HG03103 (cell line): ENCODE results near the gene SHE.
"Not testable (repeated sequence)": the region's sequence is repeated elsewhere in the genome, so short reads cannot be mapped to it uniquely, and the experiment has no call there.

Experiments
- ATAC-seq: cut with Tn5 transposase; IDR thresholded peaks from one replicate; pipeline ENCODE4 v1.9.1; 2021; ENCODE audit warnings: low read depth; ENCODE audit not compliant: unreplicated experiment

SHE gene

DNA sequence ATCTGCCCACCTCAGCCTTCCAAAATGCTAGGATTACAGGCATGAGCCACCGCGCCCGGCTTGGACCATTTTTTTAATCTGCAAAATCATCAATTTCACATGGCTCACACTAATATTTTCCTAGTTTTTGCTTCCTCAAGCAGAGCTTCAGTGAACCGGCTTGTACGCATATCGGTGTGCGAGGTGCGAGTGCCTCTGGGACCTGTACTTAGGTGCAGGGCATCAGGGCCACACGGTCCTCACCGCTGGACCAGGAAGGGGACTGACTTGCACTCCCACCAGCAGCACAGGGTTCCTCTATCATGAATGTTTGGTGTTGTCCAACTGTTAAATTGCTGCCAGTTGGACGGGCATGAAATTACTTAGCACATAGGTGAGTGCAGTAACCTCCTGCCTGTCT is 15.4 kb upstream of the SHE start:
- no peak for ATAC-seq

DNA sequence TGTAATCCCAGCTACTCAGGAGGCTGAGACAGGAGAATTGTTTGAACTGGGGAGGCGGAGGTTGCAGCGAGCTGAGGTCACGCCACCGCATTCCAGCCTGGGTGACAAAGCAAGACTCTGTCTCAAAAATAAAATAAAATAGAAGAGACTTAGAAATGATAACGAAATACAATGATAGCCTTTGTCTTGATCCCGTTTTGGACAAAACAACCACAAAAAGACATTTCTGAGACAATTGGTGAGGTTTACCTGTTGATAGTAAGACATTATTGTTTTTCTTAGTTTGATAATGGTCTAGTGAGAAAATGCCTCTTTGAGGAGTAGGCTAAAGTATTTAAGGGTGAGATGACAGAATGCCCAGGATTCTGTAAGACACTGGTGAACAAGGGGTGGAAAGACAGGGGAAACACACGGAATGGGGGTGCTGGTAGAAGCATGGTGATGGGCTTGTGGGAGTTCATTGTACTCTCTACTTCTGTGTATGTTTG is 11.9 kb upstream of the SHE start:
- no peak for ATAC-seq

DNA sequence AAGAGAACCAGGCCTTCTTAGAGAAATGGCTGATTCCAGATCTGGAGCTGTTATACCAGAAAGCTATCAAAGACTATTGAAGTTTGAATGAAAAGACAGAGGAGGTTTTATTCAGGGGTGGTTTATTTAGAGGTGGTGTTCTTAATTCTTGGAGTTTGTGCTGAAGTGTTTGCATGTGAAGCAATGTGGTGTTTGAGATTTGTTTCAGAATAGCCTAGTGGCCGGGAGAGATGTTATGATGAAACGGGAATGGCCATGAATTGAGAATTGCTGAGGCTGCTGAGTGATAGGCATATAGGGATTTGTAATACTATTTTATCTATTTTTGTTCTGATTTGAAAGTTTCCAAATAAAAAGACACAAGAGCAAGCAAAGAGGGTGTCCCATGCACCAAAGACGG is 10.5 kb upstream of the SHE start:
- no peak for ATAC-seq

DNA sequence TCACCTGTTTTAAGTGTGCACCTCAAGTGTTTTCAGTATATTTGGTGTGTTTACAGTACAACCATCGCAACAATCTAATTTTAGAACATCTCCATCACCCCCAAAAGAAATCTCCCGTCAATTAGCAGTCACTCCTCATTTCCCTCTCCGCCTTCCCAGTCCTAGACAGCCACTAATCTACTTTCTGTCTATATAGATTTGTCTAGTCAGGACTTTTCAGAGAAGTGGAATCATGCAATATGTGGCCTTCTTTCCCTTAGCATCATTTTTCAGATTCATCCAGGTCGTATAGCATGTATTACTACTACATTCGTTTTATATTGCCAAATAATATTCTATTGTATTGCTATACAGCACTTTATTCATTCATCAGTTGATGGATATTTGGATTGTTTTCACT is 1.7 kb upstream of the SHE start:
- ATAC-seq, result no peak

DNA sequence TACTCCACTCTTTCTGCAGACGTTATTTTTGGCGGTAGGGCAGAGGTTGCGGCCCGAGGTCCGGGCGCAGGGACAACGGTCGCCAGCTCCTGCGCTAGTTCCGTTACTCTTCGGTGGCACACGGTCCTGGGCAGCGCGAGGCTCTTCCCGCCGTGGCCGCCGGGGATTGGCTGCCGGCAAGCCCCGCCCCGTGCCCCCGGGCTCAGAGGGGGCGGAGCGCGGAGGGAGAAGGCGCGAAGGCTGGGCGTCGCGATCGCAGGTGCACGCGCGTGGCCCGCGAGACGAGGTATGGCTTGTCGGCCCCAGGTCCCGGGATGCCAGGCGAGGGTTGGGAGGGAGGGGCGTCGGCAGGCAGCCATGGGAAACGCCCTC is 518 bp upstream of the SHE start:
- ATAC-seq, result no peak

DNA sequence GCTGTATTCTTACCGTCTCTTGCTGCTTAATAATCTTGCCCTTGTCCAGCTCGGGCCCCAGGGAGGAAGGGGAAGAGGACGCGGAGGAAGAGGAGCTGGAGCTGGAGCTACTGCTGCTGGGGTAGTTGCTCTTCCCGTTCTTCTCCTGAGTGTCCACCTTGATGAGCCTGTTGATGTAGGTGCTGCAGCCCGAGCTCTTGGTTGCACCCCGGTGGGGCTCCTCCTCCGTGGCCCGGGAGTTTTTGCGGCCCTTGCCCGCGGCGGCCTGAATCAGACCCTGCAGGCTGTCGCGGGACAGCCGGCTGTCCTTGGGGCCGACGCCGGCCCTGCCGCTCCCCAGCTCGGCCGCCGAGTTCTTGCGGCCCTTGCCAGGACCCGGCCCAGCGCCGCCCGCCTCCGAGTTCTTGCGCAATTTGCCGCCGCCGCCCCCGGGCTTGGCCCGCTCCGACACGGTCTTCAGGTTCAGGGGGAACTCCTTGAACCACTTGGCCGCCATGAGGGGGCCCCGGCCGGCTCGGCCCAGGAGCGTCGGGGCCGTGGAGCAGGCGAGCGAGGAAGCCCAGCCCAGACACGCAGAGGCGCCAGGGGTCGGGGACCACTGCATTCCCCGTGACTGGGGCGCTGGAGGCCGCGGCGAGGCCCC is 668 bp downstream of the SHE start:
- ATAC-seq, result no peak

DNA sequence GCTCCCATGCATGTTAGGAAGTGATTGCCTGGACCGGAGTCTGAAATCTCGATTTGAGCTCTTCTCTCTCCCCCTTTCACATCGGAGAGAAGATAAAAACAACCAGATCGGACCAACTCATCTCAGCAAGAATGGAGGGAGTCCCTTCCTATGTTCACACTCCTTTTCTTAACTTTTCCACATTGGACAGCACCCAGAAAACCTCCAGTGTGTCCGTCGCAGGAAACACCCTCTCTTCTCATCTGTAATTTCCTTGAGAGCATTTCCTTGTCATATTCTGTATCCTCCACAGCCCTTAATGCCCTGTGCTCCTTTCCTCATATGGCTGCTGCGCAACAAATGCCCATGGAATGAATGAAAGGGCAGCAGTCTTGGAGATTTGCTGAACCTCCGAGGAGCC is 1.7 kb downstream of the SHE start:
- ATAC-seq, result no peak

DNA sequence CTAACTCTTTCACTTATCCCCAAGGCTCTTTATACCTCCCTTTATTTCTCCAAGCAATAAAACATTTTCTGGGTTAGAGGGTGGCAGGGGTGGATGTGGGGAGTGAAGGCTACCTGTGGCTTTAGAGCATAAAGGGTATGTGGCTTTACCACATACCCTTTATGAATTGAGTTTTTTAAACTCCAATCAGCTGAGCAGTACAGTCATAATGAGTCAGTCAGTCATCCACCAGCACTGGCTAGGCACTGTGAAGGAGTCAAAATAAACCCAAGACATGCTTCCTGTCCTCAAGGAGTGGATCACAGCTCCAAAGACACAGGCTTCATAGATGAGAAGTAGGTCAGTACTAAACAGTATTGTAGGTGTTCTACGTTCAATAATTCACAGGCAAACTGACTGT is 2.8 kb downstream of the SHE start:
- no peak for ATAC-seq

DNA sequence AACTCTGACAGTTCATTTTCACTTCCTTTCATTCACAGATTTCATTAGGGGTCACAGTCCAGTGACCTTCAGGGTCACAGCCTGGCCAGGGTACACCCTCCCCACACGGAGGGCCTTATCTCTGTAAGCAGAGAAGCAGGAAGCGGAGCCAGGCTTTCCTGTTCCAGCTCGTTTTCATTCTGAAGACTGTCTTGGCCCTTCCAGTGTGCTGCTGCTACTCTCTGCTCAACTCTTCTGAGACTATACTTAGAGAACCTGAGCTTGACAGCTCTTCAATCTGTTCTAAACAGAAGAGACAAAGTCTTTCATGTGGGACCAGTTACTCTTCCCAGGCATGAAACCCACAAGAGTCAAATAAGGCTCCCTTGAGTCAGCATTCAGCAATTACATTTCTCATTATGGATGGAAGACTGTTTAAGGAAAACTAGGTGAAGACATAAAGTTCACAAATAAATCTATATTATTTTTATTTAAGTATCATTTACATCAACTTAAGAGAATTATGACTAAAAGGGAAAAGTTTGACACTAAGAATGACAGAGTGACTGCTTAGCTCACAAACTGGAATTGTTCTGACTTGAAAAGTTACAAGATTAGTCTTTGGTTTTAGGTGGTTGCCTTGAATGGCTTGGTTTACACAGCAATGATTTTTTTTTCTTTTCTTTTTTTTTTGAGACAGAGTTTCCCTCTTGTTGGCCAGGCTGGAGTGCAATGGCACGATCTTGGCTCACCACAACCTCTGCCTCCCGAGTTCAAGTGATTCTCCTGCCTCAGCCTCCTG is 5.0 kb downstream of the SHE start:
- ATAC-seq, result no peak

DNA sequence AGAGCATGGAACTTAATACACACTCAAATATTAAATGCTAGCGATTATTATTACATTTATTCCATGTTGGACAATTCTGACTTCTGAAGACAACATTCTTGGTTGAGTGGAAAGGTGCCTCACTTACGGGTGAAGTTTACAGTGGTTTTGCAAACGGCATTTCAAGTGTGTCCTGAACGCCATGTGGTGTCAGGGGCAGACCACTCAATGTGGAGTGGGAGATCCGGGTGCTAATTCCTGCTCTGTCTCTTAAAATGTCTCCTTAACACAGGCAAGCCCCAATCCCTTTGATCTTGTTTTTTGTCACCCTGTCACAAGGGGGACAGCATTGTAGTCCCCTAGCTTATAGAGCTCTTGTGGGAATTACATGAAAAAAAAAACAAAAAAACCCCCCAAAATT is 5.8 kb downstream of the SHE start:
- no peak for ATAC-seq

DNA sequence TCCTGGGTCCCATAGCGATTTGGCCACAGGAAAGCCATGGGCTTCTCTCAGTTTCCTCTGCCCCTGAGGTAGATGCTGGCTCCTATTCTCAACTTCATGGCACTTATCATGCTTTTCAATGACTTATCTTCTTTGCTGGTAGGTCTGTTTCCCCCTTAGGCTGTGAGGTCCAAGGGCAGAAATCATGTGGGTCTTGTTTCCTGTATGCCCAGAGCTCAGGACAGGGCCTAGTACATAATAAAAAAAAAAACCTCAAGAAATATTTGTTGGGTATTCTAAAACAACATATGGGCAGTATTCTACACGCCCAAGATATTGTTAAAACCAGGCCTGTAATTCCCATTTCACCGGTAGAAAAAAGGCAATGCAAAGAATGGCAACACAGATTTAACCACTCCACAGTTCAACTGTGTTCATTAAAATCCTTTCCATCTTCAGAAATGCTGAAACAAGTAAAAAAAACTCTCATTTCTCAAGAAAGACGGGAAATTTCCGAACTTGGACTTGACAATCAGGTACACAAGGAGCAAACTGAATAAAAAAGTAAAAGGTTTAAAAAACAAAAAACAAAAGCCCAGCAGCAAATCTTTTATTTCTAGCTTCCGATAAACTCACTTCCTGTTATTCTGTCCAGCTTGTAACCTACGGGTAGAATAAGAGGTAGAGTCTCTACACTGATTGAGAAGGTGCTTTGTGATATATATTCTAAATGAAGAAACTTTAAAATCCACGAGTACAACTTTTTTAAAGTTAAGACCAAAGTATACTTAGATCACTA is 6.5 kb downstream of the SHE start:
- no peak for ATAC-seq

DNA sequence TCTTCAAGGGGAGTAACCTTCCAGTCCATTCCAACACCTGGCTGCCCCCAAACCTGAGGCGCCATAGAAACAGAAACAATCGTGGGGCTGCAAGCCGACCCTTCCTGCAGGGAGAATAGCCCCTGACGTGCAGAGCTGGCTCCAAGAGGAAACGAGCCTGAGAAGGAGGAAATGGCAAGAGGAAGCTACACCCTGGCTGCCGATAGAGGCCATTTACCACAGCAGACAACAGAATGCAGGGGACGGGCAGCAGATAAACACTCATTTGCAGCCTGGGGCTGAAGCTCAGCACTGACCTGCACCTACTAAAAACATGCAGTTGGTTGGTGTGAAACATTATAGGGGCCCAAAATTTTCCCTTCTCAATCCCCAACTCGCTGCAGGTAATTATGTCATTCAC is 8.9 kb downstream of the SHE start:
- ATAC-seq, result no peak

DNA sequence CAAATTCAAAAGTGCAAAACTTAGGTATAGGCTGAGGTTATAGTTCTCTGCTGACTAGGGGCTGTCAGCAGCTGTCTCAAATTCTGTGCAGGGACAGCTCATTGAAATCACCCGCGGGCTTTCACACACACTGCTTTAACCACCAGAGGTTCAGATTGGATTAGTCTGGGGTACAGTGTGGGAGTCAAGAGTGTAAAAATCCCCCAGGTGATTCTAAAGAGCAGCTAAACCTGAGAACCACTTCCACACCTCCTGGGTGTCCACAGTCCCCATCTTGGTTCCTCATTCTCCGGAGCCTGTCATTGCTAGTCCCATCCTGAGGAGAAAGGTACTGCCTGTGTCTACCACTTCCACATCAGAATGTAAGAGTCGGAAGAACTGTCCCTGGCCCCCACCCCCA is 10.1 kb downstream of the SHE start:
- no peak for ATAC-seq

DNA sequence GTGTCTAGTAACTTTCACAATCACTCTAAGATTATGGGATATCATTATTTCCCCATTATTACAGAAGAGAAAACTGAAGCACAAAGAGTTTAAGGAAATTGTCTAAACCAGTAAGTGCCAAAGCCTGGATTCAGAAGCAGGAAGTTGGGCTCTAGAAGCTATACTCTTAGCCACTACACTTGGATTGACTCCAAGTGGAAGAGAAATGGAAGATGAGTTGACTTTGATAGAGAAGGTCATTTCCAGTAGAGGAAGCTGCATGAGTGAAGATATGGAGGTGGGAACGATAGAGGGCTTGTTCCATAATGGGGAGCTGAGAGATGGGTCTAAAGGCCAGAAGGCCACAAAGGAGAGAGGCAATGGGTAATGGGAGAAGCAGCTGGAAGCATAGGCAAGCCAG is 11.9 kb downstream of the SHE start:
- ATAC-seq, result no peak

DNA sequence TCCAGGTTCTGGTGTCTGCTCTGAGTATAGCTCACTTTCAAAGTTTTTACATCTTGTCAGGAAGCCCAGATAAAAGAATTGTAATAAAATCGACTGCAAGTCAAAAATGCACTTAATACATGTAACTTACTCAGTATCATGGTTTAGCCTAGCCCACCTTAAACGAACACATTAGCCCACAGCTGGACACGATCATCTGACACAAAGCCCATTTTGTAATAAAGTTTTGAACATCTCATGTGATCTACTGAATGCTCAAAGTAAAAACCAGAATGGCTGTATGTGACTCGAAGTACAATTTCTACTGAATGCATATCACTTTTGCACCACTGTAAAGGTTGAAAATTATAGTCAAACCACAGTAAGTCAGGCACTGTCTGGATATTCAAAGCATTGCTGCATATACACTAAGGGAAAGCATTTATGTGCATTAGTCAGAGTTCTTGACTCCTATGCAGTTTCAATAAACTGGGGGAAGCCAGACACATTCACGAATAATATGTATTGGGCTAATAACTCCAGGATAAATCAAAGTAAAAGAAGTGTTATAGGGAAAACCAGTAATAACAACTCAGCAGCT is 12.4 kb downstream of the SHE start:
- no peak for ATAC-seq

DNA sequence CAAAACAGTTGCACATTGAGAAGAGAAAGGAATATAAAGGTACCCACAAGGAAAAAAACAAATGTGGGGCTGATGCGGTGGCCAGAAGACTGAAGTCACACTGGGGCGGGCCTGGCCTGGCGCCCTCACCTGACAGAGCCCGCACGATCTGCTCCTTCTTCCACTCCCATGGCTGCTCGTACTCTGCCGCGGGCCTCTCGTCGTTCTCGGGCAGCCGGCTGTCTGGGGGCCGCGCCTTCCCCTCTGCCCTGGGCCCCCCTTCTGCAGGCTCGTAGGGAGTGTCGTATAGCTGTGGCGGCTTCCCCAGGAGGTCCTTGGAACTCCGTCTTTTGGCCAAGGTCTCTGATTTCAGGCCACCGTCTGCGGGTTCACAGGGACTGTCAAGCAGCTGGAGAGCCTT is 13.3 kb downstream of the SHE start:
- no peak for ATAC-seq

DNA sequence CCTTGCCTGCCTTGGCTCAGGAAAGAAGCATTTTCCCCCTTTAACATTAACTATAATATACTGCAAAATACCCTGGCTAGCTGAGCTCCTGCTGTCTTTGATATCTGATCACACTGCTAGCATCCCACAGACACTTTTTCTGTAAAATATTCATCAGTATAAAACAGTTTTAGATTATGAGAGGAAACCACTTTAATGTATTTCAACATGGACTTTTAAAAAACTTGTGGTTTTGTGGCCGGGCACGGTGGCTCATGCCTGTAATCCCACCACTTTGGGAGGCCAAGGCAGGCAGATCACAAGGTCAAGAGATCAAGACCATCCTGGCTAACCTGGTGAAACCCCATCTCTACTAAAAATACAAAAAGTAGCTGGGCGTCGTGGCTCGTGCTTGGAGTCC is 15.5 kb downstream of the SHE start:
- ATAC-seq, result not testable (repeated sequence)

DNA sequence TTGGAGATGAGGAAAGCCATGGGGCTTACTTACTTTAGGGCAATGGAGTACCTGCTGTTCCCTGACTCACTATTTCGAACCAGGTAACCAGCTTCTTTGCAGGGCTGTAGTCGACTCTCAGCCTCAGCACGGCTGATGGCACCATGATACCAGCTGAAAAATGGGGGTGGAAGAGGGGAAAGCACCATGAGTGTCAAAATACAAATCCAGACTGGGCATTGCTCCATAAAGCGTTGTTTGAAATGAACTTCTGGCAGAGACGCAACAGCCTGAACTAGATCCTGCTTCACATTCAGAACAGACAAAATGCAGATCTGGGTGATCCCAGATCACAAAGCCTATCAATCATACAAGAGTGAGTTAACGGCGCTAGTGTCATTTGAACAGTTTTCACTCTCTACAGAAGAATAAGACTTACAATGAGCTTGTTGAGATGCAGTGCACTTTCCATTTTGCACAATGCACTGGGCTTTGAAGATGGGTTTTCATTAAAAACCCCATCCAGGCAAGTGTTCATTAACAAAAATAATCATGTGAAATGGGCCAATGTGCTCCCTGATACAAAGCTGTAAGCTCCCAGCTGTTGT is 16.2 kb downstream of the SHE start:
- no peak for ATAC-seq

DNA sequence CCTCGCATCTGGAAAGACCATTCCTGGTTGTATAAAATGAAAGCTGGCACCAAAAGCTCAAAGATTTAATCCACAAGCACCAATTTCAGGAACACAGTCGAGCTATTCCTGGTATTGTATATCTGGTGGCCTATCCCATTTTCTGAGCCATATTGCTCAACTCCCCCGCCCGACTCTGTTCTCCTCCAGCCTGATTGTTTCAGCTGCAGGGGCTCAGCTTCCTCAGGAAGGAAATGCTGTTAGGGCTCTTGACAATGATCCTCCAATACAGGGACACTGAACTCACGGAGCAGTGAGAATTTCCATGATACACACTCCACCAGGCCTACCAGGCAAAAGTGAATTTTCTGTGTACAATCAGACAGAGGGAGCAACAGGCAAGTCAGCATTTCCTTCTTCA is 17.1 kb downstream of the SHE start:
- ATAC-seq, result no peak

DNA sequence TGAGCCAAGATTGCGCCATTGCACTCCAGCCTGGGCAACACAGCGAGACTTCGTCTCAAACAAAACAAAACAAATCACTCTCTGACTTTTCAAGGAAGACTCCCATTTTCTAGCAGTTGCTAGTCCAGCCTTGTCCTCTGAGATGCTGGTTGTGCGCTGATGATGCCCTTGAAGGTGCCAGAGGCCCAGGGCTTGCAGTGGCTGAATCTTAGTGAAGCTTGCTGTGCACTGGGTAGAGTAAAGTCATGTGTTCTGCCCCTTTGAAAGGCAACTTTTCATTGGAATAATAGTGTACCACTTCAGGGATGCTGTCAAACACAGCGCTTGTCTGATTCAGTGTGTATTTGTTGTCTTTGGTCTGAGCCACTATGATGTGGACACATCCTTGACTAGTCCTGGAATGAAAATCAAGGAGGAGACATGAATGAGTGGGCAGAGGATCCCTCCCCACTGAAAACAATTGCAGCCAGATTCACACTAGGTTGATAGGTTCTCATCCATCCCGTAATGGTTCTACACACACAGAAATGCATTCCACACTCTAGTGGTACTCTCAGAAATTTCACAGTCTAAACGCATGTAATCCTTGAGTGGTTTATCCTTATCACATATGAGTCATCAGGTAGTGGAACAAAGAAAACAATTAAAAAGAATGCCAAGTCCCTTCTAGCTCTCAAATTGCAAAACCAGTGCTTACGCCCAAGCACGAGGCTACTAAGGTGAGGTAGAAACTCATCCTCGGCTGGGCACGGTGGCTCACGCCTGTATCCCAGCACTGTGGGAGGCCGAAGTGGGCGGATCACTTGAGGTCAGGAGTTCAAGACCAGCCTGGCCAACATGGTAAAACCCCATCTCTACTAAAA is 18.0 kb downstream of the SHE start:
- no peak for ATAC-seq
